ENCODE measurements around the gene GMPS. TPM values are rescaled to one million over a fixed set of nuclear protein-coding genes. Genes with fewer than 3 reads are reported as not detected.

The GMPS gene
- total RNA-seq, 1 donor: 41.3 TPM

DNA sequence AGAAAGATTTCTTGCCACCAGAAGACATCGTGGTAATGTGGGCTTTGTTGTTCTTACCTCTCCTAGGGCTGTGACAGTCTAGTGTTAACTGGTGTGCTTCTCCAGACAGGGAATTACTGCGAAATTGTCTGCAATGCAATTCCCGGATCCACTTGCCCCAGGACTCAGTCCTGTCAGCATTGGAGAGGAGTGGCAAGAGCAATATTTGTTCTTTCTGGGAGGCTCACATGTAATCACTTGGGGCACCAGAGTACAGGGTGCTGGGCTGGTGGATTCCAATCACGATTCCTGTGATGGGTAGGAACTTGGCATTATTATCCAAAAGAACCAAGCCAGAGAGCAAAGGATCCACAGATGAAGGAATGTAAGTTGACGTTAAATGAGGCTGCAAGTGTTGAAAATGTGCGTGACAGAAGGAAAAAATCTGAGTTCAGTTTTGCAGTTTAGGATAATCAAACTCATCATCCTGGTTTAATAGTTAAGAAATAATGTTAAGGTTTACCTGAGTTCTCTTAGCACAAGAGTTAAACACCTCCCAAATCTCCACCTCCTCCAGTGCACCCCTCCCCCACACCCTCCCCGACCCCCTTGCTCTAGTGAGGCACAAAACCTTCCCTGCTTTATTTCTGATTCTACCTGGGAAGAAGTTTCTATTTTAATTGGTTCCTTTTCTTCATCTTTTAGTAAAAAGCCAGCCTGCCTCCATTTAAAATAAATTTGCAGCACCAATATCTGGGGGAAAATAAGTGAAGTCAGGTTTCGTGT lies 79.2 kb downstream of the GMPS start:
- no peak for DNase-seq (ENCODE audit: insufficient read length, low spot score, missing footprints)
- peaks cover 3% of the 10 kb centered on the region for H3K36me3 ChIP-seq (ENCODE audit: insufficient read depth, low read length)
- no peaks in the 10 kb centered on the region for H3K27me3 ChIP-seq (ENCODE audit: insufficient read depth, low read length)
- H3K79me2 ChIP-seq (ENCODE audit: insufficient read depth, low read length): no peaks in the 10 kb centered on the region
- no peak overlapping the region for H3K4me2 ChIP-seq (ENCODE audit: insufficient read depth, low read length)
- TF ChIP-seq, protein P1, sequence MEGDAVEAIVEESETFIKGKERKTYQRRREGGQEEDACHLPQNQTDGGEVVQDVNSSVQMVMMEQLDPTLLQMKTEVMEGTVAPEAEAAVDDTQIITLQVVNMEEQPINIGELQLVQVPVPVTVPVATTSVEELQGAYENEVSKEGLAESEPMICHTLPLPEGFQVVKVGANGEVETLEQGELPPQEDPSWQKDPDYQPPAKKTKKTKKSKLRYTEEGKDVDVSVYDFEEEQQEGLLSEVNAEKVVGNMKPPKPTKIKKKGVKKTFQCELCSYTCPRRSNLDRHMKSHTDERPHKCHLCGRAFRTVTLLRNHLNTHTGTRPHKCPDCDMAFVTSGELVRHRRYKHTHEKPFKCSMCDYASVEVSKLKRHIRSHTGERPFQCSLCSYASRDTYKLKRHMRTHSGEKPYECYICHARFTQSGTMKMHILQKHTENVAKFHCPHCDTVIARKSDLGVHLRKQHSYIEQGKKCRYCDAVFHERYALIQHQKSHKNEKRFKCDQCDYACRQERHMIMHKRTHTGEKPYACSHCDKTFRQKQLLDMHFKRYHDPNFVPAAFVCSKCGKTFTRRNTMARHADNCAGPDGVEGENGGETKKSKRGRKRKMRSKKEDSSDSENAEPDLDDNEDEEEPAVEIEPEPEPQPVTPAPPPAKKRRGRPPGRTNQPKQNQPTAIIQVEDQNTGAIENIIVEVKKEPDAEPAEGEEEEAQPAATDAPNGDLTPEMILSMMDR (IDR thresholded peaks at IDR 0.05; ENCODE audit: extremely low read depth, low read depth, low read length): no peak
- no peak overlapping the region for H3K27ac ChIP-seq (ENCODE audit: low read depth, low read length)
- H4K20me1 ChIP-seq (ENCODE audit: insufficient read depth, low read length): no peaks in the 10 kb centered on the region
- peaks cover 13% of the 10 kb centered on the region for H3K4me1 ChIP-seq (ENCODE audit: insufficient read depth, low read length)
- no peaks in the 10 kb centered on the region for H3K9me3 ChIP-seq (ENCODE audit: low read depth, low read length)
- H3K4me3 ChIP-seq (ENCODE audit: insufficient read depth, low read length): no peak overlapping the region
- no peak overlapping the region for H2AFZ ChIP-seq (ENCODE audit: low read length)

DNA sequence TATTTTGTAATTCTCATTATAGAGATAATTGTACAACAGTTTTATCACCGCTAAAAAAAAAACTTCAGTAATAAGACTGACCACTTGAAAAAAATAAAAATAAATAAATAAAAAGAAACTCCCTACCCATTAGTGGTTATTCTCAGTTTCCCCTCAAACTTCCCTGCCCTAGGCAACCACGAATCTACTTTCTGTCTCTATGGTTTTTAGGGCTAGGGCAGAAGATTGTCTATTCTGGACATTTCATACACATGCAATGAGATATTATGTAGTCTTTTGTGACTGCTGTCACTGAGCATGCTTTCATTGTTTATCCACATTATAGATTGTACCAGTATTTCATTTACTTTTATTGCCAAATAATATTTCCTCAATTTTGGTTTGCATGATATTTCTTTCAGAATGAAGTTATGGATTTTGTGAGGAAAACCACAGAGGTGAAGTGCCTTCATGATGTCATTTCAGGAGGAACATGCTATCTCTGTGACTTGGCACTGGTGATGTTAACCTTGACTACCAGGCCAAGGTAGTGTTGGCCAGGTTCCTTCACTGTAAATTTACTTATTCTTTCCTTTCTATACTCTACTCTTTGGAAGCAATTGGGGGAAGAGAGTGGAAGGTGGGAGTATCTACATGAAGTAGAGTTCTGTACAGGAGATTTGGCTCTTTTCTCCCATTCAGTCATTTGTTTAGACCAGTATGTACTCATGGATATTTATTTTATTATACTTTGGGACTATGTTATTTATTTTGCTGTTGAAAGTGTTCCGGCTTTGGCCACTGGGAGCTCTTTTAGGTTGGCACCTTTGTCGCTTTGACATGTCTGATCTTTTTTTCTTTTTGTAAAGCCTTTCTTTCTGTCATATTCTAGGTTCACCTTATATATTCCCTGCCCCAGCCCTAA lies 86.3 kb downstream of the GMPS start:
- no peak overlapping the region for H3K4me3 ChIP-seq (ENCODE audit: insufficient read depth, low read length)
- H3K4me1 ChIP-seq (ENCODE audit: insufficient read depth, low read length): peaks cover 6% of the 10 kb centered on the region
- H2AFZ ChIP-seq (ENCODE audit: low read length): no peak overlapping the region
- no peak for DNase-seq (ENCODE audit: insufficient read length, low spot score, missing footprints)
- H3K9me3 ChIP-seq (ENCODE audit: low read depth, low read length): no peaks in the 10 kb centered on the region
- H3K27ac ChIP-seq (ENCODE audit: low read depth, low read length): no peak overlapping the region
- no peaks in the 10 kb centered on the region for H4K20me1 ChIP-seq (ENCODE audit: insufficient read depth, low read length)
- H3K79me2 ChIP-seq (ENCODE audit: insufficient read depth, low read length): no peaks in the 10 kb centered on the region
- H3K27me3 ChIP-seq (ENCODE audit: insufficient read depth, low read length): no peaks in the 10 kb centered on the region
- H3K36me3 ChIP-seq (ENCODE audit: insufficient read depth, low read length): peaks cover 3% of the 10 kb centered on the region
- TF ChIP-seq, protein P1 (IDR thresholded peaks at IDR 0.05; ENCODE audit: extremely low read depth, low read depth, low read length): no peak
- H3K4me2 ChIP-seq (ENCODE audit: insufficient read depth, low read length): no peak overlapping the region

DNA sequence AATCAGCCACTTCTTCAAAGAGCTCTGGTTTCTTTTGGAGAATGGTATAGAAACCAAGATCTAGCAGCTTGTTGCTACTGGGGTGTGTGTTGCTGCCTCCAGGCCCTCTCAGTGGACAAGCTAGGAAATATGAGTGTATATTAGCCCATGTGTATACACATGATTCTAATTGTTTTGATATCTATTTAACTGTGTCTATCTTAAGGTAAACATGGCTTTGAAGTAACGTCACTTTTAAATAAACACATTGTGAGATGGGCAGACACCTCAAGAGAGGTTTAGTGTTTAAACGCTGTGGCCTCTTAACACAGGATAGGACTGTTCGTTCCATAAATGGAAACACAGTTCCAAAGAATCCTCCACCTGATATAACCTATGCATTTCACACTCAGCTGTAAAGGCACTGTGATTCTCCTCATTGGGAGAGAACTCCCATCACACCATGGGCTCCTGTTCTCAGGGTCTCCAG lies 87.0 kb downstream of the GMPS start:
- H4K20me1 ChIP-seq (ENCODE audit: insufficient read depth, low read length): no peaks in the 10 kb centered on the region
- no peaks in the 10 kb centered on the region for H3K27me3 ChIP-seq (ENCODE audit: insufficient read depth, low read length)
- peaks cover 3% of the 10 kb centered on the region for H3K36me3 ChIP-seq (ENCODE audit: insufficient read depth, low read length)
- H3K4me3 ChIP-seq (ENCODE audit: insufficient read depth, low read length): no peak overlapping the region
- no peak overlapping the region for H2AFZ ChIP-seq (ENCODE audit: low read length)
- DNase-seq (ENCODE audit: insufficient read length, low spot score, missing footprints): no peak
- TF ChIP-seq, protein P1 (IDR thresholded peaks at IDR 0.05; ENCODE audit: extremely low read depth, low read depth, low read length): no peak
- H3K9me3 ChIP-seq (ENCODE audit: low read depth, low read length): no peaks in the 10 kb centered on the region
- peaks cover 6% of the 10 kb centered on the region for H3K4me1 ChIP-seq (ENCODE audit: insufficient read depth, low read length)
- no peak overlapping the region for H3K4me2 ChIP-seq (ENCODE audit: insufficient read depth, low read length)
- H3K27ac ChIP-seq (ENCODE audit: low read depth, low read length): no peak overlapping the region
- H3K79me2 ChIP-seq (ENCODE audit: insufficient read depth, low read length): no peaks in the 10 kb centered on the region

DNA sequence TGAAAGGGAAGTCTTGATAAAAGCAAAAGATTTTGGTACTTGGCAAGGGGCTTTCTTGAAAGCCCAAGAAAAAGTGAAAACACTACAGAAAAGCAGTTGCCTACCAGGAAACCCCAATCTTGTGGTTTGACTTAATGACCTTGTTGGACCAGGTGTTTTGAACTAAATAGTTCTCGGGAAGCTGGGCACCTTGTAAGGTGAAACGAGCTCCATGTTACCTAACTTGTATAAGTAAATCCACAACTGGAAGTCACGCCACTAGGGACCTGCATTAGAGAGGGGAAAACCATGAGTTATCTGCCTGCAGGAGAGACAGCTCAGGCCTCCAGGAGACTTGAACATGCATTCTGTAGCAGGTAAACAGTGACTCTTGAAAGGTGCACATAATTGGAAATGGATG lies 88.2 kb downstream of the GMPS start:
- TF ChIP-seq, protein P1 (IDR thresholded peaks at IDR 0.05; ENCODE audit: extremely low read depth, low read depth, low read length): no peak
- H3K4me3 ChIP-seq (ENCODE audit: insufficient read depth, low read length): no peak overlapping the region
- no peaks in the 10 kb centered on the region for H4K20me1 ChIP-seq (ENCODE audit: insufficient read depth, low read length)
- no peaks in the 10 kb centered on the region for H3K27me3 ChIP-seq (ENCODE audit: insufficient read depth, low read length)
- no peaks in the 10 kb centered on the region for H3K36me3 ChIP-seq (ENCODE audit: insufficient read depth, low read length)
- no peak overlapping the region for H2AFZ ChIP-seq (ENCODE audit: low read length)
- H3K4me1 ChIP-seq (ENCODE audit: insufficient read depth, low read length): peaks cover 12% of the 10 kb centered on the region
- H3K27ac ChIP-seq (ENCODE audit: low read depth, low read length): no peak overlapping the region
- no peaks in the 10 kb centered on the region for H3K79me2 ChIP-seq (ENCODE audit: insufficient read depth, low read length)
- no peak overlapping the region for H3K4me2 ChIP-seq (ENCODE audit: insufficient read depth, low read length)
- no peaks in the 10 kb centered on the region for H3K9me3 ChIP-seq (ENCODE audit: low read depth, low read length)
- DNase-seq (ENCODE audit: insufficient read length, low spot score, missing footprints): no peak
